GM18507 (cell line): ENCODE results near the gene ITSN1.
"Not testable (repeated sequence)": the region's sequence is repeated elsewhere in the genome, so short reads cannot be mapped to it uniquely, and the experiment has no call there.

Experiments
- DNase-seq: peaks from one replicate; pipeline ENCODE4 v3.0.0; 2011; ENCODE audit warnings: low read depth; ENCODE audit not compliant: insufficient read length; ENCODE audit errors: extremely low spot score
- FAIRE-seq: peaks from 2 replicates; lab custom pipeline; 2011; peaks lifted over from hg19 to GRCh38; lab: Jason Lieb, UNC

Gene ITSN1

DNA sequence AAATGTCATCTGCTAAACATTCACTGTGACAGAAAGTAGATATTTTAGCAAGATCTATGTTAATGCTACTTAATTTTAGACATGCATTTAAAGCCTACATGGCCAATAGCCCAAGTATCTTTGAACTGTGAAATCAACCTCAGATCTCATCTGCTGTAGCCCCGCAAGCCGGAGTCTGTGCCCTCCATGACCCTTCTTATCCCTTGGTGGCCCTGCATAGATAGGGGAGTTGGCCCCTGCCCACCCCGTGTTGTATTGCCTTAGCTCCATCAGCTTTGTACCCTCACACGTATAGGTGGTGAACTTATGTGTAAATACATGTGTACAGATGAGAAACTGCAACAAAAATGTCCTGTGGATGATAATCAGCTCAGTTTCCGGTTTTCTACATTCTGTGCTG, 254.8 kb downstream of the ITSN1 start:
- no peak for FAIRE-seq
- no peak for DNase-seq

DNA sequence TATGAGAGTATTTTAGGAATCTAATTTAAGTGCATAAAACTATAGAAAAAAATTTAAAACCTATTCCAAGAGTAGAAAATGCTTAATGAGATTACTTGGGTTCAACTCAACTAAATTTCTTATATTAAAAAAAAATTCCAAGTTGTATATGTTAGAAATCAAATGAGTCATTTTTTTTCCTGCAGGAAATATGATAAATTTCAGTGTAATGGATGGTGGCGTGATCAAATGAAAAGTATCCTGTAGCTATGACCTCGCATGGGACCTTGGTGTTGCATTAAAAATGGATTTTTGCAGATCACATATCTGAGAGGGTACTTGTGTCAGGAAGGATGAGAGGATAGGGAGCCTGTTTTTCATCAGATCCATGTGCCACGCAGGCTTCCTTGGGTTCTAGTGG, 255.4 kb downstream of the ITSN1 start:
- no peak for FAIRE-seq
- DNase-seq, result no peak

DNA sequence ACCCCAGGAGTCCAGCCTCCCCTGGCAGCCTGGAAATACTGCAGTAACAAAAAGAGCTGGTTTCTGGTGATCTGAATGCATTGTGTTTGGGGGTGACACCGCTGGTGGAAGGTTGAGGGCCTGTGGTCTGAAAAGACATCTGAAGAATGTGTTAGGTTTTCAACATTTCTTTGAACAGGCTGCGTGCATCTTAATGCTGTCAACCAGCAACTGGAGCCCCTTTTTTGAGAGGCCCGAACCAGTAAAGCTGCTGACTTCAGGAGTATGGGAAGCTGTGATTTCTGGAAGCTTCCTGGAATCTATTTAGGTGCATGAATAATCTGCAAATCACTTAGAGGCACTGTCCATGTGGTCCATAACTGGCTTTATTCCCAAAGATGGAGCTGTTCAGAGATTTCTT, 256.3 kb downstream of the ITSN1 start:
- DNase-seq, result no peak
- no peak for FAIRE-seq

DNA sequence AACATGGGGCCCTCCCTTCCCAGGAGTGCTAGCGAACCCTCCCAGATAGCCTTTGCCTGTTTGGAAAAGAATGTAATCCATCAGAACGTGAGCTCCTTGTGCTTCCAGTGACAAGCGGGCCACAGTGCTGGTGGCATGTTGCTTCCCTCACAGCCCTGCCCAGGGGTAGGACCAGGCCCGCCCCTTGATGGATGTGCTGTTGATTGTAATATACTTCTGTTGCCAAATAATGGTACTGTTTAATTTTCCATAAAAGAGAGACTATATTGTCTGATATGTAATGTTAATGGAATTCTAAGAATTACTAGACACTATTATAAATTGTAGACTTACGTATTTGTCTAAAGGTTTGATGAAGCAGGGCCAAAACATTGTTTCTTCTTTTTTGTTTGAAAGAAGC, 256.9 kb downstream of the ITSN1 start:
- FAIRE-seq, result no peak
- DNase-seq, result no peak

DNA sequence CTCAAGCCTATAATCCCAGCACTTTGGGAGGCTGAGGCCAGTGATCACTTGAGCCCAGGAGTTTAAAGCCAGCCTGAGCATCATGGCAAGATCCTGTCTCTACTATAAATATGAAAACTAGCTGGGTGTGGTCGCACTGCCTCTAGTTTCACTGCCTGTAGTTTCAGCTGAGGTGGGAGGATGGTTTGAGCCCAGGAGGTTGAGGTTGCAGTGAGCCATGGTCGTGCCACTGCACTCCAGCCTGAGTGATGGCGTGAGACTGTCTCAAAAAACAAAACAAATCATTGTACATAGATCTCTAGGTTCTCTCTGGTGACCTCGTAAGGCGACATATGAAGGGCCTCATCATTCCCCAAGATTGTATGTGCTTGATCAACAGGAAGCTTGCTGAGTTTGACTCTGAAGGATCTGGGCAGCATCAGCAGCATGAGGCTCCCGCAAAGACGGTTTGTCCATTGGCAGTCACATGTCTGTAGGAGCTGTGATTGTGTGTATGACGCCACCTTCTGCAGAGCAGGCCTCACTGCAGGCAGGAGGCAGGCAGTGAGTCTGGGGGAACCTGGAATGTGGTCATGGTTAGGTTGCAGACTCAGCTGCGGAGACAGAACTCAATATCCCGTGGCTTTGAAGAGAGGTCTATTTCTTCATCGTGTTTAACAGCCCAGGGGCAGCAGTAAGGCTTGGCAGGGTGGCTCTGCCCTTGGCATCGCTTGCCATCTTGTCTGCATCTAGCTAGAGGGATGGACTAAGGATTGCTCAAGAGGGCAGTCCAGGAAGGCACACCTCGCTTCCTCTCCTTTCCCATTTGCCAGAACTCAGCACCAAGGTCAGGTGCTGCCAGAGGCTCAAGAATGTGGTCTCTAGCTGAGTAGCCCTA, 259.3 kb downstream of the ITSN1 start:
- DNase-seq (no peak), FAIRE-seq (no peak)

DNA sequence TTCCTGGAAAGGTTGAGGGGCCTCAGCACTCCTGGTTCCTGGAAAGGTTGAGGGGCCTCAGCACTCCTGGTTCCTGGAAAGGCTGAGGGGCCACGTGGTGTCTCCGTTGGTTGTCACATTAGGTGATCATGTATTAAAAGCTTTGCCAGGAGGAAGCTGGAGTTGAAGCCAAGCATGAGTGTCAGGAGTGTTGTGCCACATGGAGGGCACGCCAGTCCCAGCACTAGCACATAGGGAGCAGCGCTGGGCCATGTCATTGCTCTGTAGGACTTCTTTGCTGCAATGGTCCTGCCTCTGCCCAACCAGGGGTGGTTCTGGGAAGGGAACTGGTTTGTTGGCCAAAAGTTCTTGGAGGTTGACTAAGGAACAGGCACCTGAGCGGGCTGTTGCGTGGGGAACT, 260.0 kb downstream of the ITSN1 start:
- DNase-seq, result no peak
- FAIRE-seq, result no peak

DNA sequence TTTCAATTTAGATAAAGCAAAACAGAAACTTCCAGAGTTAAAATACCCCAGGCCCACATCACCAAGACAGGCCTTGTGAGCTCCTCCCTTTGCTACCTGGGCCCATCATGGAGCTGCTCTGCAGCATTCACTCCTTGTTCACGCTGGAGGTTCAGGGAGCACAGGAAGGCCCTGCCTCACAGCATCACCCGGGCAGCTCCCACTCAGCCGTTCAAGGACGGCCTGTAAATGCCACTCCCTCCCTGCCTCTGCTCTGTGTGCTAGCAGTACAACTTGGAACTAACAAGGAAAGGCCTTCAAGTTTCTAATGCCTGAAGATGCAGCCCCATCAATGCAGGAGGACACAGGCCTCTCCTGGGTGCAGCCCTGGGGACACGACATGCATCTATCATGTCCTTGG, 261.7 kb downstream of the ITSN1 start:
- FAIRE-seq (no peak), DNase-seq (no peak)

DNA sequence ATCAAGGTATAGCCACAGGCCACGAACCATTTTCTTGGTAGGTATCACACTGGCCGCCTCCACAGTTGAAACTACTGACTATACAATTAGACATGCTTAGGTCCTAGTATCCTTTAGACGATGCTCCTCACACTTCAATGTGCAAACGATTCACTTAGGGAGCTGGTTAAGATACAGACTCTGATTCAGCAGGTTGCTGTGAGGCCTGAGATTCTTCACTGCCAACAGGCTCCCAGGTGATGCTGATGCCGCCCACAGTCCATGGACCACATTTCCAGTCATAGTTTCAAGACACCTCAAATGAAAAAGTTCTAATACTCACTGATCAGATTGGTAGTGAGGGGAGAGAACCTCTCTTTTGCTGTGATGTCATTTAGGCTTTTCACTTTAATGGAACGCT, 266.5 kb downstream of the ITSN1 start:
- no peak for FAIRE-seq
- DNase-seq, result no peak

DNA sequence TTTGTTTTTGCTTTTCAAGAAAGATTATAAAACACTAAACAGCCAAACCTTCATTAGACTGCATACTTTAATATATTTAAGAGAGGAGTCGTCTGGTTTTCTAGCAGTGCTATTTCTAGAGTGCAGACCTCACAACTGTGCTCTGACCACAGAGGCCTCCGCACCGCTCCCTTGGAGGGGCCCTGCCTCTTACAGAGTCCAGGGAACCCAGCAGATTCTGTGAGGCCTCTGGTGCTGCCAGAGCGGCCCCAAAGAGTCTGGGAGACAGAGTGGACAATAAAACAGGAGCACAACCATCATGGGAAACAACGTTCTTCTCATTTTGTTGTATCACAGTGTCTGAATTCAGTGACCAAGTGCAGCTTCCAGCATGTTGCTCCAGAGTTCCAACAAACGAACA, 267.5 kb downstream of the ITSN1 start:
- FAIRE-seq (no peak), DNase-seq (no peak)

DNA sequence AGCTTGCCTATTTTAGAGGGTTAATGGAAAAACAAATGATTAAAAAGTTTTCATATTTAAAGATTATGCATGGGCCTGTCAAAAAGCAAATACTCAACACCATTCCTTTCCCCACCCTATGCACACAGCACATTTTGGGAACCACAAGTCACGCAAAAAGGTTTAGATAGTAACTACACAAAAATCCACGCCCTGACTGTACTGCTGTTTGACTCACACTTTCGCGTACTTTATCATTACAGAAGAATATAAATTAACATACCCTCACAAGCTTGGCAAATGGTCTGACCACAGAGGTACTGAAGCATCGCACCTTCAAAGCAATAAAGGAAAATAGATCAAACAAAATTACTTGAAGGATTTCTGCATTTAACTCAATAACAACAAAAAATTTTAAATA, 271.9 kb downstream of the ITSN1 start:
- DNase-seq, result no peak
- FAIRE-seq, result no peak

DNA sequence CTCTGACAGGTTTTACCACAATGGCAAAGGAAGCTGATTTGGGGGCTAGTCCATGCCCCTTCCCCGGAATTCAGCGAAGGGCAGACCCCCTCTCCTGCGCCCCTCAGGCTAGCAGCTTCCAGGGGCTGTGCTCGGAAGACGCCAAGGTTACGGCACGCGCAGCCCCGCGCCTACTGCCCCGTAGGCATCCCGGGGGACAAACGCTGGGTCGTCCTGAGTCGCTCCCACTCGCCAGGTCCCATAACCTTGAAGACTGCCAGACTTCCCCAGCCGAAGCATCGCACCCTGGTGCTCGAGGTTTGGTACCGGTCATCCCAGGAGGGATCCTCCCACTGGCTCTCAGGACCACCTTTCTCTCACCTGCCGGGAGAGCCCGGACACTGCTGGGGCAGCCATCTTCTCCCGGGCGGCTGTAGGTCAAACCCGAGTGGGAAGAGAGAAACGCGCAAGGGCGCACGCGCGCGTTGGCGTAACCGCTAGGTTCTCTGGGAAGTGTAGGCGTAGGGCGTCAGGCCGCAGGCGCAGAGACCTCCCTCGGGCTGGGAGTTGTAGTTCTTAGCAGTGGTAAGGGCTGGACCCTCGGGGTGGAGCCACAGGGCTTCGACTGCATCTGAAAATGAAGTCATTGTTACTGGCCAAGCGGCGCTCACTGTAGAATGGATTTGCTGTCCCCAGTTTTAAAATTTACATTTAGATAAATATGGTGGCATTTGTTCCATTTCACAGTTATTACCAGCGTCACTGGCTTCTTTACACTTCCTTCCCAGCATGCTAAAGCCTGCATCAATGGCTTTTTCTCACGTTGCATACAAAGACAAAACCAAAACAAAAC, 273.3 kb downstream of the ITSN1 start, which contains the start of gene ATP5PO:
ATP5PO (minus strand) TSS at position 437 of the 832 bp plus-strand sequence; CDS start at position 396, 41 bp downstream.
- FAIRE-seq, result peak; percentile 99
- DNase-seq, result peak; percentile 90

DNA sequence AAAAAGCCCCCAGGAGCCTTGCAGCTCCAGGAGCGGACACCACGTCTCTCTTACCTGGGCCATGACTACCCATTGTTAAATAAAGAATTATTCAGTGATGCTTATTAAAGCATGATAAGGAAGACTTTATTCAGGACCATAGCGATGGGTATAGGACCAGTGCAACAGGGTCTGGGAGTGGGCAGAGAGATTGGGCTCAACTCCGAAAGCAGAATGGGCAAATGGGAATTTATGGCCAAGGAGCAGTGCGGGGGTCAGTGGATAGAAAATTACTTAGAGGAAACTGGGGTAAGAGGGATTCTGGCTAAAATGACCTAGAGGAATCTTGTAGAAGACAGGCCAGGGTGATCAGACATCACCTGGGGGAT, 273.9 kb downstream of the ITSN1 start:
- no peak for DNase-seq

DNA sequence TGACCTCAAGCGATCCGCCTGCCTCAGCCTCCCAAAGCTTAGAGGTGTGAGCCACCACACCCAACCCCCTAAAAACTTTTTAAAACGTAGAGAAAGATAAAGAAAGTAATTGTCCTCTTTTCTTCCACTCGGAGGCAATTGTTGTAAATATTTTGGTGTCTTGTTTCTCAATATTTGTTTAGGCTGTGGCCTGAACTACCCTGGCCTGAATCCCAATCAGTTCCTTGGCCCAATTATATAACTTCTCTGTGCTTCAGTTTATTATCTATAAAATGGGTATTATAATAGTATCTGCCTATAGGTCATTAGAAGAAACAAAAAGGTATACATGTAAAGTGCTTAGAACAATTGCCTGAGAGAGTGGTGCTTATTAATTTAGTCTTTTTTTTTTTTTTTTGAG, 275.1 kb downstream of the ITSN1 start:
- DNase-seq (no peak), FAIRE-seq (no peak)

More for the DNA sequence above, 273.9 kb downstream of the ITSN1 start:
- FAIRE-seq, result no peak

DNA sequence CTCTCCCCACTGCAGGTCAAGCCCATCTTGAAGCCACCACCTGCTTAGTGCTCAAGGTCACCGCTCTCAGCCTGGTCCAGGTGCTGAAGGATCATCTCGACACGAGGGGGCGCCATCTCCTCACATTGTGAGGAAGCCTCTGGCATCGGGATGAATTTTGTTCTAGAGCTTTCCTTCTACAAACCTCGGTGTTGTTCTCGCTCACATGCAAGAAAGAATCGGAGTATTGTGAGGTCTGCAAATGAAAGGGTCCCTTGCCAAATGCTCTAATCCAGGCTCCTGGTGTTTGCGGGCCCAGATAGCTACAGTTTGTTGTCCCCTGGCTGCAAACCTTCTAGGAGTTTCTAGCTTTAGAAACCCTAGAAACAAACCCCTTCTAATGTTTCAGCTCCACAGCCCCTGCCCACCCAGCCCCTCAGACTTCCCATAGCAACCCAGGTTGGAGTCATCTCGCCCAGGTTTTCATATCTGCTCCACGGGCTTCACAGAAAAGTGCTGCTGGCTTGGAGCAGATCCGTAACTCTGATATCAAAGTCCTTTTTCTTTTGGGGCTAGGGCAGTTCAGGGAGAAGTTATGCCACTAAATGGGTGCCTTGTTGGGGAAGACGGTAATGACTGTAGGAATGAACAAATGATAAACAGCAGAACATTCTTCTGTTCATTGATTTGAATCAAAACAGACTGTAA, 281.9 kb downstream of the ITSN1 start:
- FAIRE-seq (peak; percentile 92), DNase-seq (peak; percentile 50)

DNA sequence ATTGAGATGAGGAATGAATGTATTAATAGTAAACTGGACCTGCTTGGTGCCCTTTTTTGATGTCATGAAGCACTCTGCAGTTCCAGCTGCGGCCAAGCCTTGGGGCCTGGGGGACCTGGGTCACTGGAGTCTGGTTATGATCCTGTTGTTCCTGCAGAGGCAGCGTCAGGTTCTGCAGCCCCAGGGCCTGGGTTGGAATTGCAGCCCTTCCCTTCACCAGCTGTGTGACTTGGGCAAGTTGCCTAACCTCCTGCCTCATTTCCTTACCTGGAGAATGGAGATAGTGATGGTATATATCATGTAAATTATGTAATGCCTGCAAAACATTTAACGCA, 282.4 kb downstream of the ITSN1 start:
- FAIRE-seq (no peak), DNase-seq (no peak)

DNA sequence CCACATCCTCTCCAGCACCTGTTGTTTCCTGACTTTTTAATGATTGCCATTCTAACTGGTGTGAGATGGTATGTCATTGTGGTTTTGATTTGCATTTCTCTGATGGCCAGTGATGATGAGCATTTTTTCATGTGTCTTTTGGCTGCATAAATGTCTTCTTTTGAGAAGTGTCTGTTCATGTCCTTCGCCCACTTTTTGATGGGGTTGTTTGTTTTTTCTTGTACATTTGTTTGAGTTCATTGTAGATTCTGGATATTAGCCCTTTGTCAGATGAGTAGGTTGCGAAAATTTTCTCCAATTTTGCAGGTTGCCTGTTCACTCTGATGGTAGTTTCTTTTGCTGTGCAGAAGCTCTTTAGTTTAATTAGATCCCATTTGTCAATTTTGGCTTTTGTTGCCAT, 283.9 kb downstream of the ITSN1 start:
- not testable (repeated sequence) for FAIRE-seq, DNase-seq

DNA sequence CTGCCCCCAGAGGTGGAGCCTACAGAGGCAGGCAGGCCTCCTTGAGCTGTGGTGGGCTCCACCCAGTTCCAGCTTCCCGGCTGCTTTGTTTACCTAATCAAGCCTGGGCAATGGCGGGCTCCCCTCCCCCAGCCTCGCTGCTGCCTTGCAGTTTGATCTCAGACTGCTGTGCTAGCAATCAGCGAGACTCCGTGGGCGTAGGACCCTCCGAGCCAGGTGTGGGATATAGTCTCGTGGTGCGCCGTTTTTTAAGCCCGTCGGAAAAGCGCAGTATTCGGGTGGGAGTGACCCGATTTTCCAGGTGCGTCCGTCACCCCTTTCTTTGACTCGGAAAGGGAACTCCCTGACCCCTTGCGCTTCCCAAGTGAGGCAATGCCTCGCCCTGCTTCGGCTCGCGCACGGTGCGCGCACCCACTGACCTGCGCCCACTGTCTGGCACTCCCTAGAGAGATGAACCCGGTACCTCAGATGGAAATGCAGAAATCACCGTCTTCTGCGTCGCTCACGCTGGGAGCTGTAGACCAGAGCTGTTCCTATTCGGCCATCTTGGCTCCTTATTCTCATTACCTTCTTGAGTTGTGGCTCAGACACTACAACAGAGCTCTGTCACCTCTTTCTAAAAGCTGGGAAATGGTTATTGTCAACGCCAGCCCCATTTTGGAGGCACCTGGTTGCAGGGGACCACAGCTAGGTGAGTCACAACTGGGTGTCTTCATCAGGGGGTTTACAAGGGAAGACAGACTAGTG, 288.9 kb downstream of the ITSN1 start:
- FAIRE-seq, DNase-seq: not testable (repeated sequence)

DNA sequence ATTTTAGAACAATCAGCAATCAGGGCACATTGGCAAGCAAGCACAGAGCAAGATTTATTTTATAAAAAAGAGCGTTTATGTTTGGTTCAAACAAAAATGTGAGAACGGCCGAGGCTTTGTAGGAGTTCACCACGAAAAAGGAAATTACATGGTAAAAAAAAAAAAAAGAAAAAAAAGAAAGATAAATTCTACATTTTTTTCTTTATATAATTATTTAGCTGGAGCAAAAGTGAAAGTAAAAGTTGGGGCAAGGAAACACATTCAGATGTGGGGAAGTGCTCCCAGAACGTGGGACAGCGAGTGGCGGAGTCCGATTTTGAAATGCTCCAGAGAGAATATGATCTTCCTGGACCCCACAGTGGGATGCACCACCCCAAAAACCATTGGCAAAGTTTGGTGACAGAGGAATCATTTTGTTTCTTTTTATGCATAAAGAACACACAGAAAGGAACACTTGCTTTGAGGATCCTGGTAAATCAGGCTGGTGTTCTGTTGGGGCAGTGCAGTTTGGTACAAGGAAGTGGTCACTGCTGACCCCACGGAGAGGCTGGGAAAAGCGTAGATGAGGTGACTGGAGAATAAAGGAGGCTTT, 289.6 kb downstream of the ITSN1 start:
- DNase-seq, result no peak
- no peak for FAIRE-seq

DNA sequence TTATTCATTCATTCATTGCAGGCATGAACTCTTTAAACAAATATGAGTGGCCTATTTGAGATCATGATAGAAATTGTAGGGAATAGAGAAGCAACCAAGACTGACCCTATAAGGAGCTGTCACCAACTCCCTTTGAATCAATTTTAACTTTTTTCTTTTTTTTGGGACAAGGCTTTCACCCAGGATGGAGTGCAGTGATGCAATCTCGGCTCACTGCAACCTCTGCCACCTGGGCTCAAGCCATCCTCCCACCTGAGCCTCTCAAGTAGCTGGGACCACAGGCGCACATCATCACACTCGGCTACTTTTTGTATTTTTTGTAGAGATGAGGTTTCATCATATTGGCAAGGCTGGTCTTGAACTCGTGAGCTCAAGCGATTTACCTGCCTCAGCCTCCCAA, 290.4 kb downstream of the ITSN1 start:
- DNase-seq, result no peak
- no peak for FAIRE-seq
